GM18867 (cell line): ENCODE measurements around the gene EDARADD.
A peak's percentile ranks its signal among the peaks of the same experiment; 100 is the strongest.
"Not testable (repeated sequence)": the region's sequence is repeated elsewhere in the genome, so short reads cannot be mapped to it uniquely, and the experiment has no call there.

ENCODE experiments used
- ATAC-seq: cut with Tn5 transposase; IDR thresholded peaks from one replicate; pipeline ENCODE4 v1.9.1; 2021; ENCODE audit warnings: mild to moderate bottlenecking, moderate library complexity; ENCODE audit not compliant: unreplicated experiment

The EDARADD gene

DNA sequence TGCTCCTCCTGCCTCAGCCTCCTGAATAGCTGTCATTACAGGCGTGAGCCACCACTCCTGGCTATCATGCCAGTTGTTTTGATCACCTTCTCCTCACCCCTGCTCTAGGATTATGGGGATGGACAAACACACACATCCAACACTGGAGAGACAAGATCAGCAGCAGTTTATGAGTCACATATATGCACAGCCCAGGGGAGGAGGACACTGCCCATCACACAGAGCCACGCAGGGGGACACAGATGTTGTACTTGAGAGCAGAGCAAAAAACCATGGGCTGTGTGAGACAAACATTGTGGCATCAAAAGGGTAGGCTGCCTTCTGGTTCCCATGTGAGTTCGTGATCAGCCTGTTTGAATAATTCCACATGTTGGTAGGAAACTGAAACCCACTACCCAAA, 32.1 kb downstream of the EDARADD start:
- ATAC-seq = no peak

DNA sequence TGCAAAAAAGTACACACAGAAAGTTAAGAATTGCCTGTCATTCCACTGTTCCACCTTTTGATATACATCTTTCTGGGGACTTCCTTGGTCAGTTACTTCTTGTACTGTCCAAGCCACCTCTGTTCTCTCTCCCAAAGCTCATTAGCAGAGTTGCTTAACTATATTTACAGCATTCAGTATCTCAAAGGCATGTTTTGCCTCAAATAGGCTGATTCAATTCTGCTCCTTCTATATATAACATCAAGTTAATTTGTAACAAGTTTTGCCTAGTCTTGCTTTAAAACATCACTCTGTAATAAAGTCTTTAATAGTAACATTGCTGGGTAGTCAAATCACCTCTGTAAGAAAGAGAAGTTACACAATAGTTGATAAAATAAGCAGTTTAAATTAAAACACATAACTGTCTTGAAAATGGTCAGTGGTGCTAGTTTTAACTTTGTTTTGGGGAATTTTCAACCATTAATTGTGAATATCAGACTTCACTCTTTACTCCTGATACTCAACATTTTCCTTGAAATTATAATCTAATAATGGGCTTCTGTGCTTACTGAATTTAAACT, 35.7 kb downstream of the EDARADD start:
- no peak for ATAC-seq

DNA sequence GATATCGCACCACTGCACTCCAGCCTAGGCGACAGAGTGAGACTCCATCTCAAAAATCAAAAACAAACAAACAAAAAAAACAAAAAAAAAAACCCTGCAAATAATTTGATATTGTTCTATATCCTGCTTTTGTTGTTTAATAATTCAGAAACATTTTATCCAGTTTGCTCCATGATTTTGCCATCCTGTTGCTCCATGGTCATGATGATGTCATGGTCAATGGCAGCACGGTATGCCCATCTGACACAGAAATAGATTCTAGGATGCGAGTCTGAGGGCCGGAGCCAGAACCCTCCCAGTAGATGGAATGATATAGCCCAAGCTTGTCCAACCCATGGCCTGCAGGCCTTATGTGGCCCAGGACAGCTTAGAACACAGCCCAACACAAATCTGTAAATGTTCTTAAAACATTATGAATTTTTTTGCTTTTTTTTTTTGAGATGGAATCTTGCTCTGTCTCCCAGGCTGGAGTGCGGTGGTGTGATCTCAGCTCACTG, 39.8 kb downstream of the EDARADD start:
- ATAC-seq = no peak

DNA sequence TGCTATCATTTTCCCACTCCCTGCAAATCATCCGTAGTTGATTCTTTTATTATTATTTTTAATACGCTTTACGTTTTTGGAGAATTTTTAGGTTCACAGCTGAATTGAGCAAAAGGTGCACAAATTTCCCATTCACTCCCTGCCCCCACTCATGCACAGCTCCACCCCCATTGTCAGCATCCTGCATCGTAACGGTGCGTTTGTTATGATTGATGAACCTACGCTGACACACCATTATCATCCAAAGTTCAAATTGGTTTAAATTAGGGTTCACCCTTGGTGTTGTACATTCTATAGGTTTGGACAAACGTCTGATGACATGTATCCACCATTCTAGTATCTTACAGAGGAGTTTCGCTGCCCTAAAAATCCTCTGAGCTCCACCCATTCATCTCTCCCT, 44.5 kb downstream of the EDARADD start:
- no peak for ATAC-seq

DNA sequence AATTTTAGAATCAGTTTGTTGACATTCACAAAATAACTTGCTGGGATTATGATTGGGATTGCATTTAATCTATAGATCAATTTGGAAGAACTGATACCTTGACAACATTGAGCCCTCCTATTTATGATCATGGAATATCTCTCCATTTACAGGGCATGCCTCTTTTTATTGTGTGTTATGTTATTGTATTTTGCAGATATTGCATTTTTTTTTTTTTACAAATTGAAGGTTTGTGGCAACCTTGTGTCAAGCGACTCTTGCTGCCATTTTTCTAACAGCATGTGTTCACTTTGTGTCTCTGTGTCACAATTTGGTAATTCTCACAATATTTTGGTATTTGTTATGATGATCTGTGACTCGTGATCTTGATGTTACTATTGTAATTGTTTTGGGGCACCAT, 46.3 kb downstream of the EDARADD start:
- no peak for ATAC-seq

DNA sequence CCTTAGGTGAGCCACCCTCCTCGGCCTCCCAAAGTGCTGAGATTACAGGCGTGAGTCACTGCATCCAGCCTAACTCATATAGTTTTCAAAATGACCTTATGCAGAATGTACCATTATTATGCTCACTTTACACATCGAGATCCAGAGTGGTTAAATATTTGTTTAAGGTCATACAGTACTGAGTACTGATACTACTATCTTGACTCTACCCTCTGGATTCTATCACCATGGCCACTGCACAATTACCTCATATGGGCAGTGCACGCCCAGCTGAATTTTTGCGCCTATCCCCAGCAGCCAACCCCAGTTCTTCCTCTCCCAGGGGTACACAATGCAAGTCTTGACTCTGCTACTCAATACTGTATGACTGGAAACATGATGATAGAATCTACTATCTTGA, 56.7 kb downstream of the EDARADD start:
- no peak for ATAC-seq

DNA sequence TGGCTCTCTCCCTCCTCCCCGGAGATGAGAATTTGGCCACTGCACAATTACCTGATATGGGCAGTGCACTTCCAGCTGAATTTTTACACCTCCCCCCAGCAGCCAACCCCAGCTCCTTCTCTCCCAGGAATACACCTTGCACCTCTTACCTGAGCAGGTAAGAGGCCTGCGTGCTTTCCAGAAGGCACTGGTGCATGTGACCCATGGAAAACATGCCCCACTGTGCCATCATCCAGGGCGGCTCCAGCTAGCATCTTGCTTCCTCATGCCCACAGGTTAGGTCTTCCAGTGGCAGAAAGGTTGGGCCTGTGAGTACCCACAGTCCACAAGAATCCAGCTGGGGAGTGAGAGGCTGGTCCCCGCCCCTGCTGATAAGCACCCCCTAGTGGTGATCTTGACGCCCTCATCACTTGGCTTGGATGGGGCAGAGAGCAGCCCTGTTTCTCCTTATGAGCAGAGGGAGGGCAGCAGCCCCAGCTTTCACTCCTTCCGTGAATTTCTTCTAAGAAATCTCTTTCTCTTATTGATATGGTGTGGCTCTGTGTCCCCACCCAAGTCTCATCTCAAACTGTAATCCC, 57.8 kb downstream of the EDARADD start:
- ATAC-seq = peak; percentile 48

DNA sequence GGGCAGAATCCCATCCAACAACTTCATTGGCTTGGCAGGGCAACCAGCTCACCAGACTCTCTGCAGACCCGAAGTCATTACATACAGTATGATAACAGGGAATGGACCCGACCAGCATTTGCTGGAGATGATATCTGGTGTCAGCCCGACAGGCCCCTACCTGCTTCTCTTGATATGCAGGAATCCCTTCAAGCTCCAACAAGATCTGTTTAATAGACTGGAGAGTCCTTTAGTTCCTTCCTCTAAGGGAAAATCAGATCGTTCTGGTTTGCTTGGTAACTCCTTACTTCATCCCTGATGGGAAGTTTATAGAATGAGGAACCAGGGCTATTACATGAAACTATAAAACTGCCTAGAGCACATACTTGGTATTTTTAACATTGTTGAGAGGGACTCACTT, 61.2 kb downstream of the EDARADD start:
- no peak for ATAC-seq

DNA sequence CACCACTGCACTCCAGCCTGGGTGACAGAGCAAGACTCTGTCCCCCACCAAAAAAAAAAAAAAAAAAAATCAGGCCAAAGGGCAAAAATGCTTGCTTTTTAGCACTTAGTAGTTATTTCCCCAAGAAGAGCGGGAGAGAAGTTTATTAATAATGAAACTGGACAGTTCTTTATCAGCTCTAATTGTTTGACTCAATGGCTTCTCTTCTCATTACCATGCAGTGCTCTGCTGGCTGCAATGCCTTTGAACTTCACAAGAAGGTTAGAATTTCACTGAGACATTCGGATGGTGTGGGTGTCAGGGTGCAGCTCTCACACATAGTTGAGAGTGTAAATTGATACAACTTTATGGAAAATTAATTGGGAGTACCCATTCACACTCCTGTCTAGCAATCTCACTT, 63.7 kb downstream of the EDARADD start:
- peak; percentile 74 for ATAC-seq

DNA sequence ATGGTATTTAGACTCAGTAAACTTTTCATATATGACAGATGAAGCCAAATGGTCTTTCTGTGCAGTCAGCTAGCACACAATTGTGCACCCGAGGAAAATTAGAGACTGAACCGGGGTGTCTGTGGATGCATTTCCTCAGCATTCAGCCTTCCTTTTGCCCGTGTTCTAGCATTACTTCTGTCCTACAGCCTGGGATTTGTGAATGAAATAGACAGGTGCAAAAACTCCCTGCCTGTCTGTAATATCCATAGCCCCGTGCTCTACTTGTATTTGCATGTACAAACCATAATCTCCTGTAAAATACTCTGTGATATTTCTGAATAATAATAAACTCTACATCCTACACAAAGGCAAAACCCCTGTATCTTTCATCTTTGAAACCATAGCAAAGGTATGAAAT, 64.9 kb downstream of the EDARADD start:
- ATAC-seq = no peak

DNA sequence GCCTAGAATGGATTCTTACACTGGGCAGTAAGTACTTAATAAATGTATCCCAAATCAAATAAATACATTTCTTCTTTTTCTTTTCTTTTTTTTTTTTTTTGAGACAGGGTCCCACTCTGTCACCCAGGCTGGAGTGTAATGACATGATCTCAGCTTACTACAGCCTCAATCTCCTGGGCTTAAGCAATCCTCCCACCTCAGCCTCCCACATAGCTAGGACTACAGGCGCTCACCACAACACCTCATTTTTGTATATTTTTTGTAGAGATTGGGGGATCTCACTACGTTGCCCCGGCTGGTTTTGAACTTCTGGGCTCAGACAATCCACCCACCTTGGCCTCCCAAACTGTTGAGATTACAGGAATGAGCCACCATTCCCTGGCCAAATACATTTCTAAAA, 66.0 kb downstream of the EDARADD start:
- ATAC-seq = no peak

DNA sequence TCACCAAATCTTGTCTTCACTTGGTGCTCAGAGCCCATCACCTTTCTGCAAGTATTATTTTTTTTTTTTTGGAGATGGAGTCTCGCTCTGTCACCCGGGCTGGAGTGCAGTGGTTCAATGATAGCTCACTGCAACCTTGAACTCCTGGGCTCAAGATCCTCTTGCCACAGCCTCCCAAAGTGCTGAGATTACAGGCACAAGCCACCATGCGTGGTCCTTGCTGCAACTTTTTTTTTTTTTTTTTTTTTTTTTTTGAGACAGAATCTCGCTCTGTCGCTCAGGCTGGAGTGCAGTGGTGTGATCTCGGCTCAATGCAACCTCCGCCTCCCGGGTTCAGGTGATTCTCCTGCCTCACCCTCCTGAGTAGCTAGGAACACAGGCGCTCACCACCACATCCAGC, 70.1 kb downstream of the EDARADD start:
- not testable (repeated sequence) for ATAC-seq

DNA sequence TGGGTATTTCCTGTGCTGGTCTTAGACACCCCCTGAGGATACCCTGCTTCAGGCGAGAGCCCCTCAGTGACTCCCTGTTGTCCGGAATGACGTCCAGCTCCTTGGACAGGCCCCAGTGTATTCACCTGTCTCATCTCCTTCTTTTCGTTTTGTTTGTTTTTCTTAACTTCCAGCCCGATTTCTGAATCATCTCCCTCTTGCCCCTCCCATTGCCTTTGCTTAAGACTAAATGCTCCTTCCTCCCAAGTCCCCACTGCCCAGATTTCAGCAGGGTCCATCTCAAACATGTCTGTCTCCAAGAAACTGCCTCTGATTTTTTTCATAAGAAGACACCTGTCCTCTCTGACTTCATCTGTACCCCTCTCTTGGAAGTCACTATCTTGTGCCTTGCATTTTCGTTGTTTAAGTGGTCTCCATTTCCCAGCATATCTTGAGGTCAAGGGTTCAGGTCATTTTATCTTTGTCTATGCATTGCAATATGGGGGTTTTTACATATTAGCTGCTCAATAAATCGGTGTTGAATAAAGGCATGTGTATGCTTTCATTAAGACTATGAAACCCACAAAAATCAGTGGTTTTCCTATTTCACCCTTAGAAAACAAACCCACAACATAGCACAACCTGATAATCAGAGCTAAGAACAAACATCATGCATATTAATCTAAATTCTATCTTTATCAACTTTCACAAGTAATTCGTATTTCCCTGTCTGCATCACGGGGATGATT, 71.3 kb downstream of the EDARADD start:
- peak; percentile 37 for ATAC-seq

DNA sequence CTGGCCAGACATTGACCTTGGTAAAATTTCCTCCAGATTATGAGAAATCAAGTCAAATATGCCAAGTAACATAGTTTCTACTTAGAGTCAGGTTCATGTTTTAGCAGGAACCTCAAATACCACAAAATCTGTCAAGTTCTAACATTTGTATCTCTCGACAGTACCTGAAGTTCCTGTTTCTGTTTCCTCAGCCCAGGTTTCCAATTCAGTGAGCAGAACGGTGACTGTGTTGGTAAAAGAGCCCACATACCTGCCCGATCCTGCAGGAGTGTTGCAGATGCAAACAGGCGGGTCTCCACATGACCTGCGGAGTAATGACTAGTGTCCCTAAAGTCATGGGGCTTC, 71.8 kb downstream of the EDARADD start:
- ATAC-seq = peak; percentile 95

DNA sequence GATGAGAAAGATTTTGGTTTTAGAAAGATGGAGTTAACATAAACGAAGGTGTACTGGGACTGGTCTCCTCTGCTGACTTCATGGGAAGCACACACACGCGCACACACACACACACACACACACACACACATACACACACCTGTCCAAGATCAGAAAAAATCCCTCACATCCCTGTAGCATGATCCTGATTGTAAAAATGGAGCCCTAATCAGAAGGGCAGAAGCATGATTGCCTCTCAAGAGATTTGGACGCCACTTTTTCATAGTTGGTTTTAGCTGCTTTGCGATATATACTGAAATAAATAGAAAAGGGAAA, 73.2 kb downstream of the EDARADD start:
- no peak for ATAC-seq

DNA sequence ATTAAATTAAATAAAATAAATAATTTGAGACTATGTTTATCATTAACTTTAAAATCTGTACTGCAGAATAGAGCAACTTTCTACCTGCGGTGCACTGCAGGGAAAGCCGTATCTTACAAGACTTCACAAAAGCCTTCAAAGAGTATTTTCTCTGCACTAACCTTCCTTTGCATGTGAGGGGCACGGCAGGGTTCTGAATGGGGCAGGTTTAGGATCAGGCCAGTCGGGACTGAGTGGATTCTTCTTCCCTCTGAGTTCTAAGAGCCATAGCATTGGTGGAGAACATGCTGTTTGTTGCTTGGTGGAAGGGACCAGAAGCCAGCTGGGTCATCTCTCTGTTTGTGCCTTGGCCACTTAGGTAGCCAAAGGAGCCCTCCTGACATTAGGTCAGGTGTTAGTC, 74.5 kb downstream of the EDARADD start:
- no peak for ATAC-seq

DNA sequence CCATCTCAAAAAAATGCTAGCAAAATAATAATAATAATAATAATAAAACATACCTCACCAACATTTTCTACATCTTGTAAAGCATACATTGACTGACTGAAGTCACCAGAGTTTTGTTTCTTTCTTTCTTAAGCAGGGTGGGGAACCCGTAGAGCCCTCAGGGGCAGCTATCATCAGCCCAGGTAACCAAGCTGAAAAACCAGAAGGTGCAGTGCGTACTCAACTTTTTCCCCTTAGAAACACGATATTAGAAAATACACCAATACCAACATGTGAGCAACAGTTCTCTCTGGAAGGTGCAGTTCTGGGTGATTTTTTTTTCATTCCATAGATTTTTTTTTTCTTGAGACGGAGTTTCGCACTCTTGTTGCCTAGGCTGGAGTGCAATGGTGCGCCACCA, 75.4 kb downstream of the EDARADD start:
- ATAC-seq = no peak

DNA sequence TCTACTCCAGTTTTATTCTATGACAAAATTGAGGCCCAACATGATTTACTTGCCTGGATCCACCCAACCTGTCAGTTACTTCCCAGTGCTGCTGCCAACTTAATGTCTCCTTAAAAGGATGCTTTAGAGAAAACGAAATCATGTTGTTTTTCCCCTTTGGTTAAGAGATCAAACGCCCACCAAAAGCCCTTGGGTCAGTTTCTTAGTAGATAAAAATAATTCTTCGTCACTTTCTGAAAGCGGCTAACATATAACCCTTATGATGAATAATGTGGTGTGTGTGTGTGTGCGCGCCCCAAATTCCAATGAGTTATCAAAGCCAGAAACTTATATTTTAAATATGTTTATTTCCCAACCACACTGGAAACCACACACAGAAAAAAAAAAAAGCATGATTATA, 77.0 kb downstream of the EDARADD start:
- no peak for ATAC-seq

DNA sequence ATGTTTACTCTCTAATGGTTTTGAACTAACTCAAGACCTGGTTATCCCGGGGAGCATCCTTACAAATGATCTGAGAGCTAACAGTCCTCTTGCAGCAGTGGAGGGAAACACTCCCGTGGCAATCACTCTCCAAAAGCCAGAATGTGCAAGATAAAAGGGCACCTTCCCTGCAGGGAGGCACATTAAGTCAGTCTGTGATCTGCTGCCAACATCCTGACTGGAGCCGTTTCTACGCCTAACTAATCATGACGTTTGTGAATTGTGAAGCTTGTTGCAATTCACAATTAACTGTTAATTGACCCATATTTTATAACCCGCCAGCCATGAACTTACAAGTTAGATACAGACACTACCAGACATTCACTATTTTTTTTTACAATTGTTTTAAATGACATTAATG, 77.6 kb downstream of the EDARADD start:
- ATAC-seq = no peak

DNA sequence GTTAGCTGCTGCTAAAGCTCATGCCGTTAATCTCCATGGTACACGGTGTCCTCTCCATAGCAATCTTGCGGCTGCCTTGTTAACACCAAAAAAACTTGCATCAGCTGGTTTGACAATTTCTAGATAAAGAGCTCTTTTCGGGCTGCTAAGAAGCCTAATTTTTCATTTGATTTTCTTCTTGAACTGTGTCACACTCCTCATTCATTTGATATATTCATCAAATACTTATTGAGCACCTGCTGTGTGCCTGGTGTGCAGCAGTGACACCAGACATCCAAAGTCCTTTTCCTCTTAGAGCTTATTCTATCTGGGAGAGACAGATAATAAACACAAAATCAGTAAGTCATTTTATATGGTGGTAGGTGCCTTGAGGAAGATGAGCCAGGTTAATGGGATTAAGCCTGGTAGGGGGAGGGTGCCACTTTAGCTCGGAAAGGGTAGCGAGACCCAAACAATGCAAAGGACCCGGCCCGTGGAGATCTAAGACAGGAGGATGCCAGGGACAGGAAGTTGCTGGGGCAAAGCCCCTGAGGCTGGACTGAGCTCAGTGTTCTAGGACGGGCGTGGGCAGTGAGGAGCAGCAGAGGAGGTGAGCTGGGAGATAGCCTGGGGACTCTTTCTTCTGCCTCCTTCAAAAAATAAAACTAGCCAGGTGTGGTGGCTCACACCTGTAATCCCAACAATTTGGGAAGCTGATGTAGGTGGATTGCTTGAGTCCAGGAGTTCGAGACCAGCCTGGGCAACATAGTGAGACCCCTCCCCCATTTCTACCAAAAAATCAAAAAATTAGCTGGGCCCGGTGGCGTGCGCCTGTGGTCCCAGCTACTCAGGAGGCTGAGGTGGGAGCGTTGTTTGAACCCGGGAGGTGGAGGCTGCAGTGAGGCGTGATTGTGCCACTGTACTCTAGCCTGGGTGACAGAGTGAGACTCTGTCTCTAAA, 79.0 kb downstream of the EDARADD start:
- ATAC-seq = no peak

DNA sequence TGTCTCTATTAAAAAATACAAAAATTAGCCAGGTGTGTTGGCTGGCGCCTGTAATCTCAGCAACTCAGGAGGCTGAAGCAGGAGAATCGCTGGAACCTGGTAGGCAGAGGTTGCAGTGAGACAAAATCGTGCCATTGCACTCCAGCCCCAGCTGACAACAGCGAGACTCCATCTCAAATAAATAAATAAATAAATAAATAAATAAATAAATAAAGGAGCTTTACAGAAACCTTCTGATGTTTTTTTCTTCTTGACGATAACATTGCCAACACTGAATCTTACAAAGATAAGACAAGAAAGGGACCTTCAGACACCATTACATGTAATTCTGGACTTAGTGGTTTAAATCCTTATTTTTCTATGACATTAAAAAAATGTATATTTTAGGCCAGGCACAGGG, 81.9 kb downstream of the EDARADD start:
- no peak for ATAC-seq
